ENCODE results near the gene DIAPH2. TPM values are rescaled to one million over a fixed set of nuclear protein-coding genes. Genes with fewer than 3 reads are reported as not detected.

Gene DIAPH2
- total RNA-seq, 4 donors from 2014 or later = 12.1 to 41.6 (median 29.1) TPM

DNA sequence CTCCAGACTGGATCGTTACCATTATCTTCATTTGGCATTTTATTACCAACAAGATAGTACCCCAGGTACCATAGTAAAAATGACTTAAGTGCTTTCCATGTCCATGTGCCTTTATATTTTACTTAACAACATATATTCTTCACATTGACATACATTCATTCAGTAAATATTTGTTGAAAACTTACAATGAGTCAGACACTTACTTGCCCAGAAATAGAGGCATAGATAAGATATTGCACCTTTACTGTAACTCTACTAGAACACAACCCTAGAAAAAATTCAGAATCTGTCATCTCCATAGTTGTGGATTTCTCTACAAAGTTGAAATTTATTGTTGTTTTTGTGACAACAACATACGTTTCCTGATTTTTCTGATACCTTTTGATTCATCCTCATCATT, 839.7 kb downstream of the DIAPH2 start:
- Histone ChIP-seq H3K36me3 (no peaks in the 10 kb centered on the region), H3K27ac (no peak overlapping the region), H3K9me3 (no peaks in the 10 kb centered on the region), H3K4me1 (no peaks in the 10 kb centered on the region), H3K4me3 (no peak overlapping the region), H3K27me3 (no peaks in the 10 kb centered on the region)
- DNase-seq (no peak), ATAC-seq (no peak)
- intact Hi-C loops (cut with DNase I; ENCODE audit: low total_unique reads) = no loop called here
- no peak for TF ChIP-seq POLR2A (IDR thresholded peaks at IDR 0.05)
- TF ChIP-seq, protein P1, sequence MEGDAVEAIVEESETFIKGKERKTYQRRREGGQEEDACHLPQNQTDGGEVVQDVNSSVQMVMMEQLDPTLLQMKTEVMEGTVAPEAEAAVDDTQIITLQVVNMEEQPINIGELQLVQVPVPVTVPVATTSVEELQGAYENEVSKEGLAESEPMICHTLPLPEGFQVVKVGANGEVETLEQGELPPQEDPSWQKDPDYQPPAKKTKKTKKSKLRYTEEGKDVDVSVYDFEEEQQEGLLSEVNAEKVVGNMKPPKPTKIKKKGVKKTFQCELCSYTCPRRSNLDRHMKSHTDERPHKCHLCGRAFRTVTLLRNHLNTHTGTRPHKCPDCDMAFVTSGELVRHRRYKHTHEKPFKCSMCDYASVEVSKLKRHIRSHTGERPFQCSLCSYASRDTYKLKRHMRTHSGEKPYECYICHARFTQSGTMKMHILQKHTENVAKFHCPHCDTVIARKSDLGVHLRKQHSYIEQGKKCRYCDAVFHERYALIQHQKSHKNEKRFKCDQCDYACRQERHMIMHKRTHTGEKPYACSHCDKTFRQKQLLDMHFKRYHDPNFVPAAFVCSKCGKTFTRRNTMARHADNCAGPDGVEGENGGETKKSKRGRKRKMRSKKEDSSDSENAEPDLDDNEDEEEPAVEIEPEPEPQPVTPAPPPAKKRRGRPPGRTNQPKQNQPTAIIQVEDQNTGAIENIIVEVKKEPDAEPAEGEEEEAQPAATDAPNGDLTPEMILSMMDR (IDR thresholded peaks at IDR 0.05 in 4 of 5, conservative IDR thresholded peaks at IDR 0.05 in 1 of 5) = no peak
- in situ Hi-C loops (cut with MboI; ENCODE audit: low sequenced_read_pairs in 4 of 4) = no loop called here

DNA sequence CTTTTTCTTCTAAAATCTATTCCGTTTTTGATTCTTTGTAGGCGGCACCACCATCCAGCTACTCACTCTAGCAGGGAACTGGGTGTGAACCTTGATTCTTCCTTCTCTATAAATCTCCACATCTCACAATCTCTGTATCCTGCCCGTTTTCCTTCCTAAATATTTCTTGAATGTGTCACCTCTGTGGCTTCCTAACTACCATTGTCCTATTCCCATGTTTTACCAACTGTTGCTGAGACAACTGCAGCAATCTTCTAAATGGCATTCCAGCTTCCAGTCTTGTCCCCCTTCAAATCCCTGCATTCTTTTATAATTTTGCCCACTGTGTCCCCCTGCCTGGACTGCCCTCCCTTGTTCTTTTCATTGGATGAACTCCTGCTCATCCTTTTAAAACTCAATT, 840.4 kb downstream of the DIAPH2 start:
- intact Hi-C loops (cut with DNase I; ENCODE audit: low total_unique reads) = no loop called here
- in situ Hi-C loops (cut with MboI; ENCODE audit: low sequenced_read_pairs in 4 of 4) = no loop called here
- ATAC-seq = no peak

DNA sequence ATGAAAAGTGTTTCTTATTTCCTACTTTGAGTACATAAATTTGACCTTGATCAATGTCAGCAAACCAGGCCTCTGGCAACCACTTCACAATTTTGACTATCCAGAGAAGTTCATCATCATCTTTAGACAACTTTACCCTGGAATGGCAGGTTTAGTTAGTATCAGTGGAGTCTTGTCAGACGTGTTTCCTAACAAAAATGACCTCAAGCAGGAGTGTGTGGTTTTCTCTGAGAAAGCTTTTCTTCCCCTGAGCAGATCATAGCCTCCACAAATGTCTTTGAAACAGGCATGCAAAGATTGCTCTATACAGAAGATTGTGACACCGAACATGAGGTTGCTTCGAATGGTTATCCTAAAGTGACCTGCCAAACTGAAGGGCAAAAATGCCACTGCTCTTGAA, 841.3 kb downstream of the DIAPH2 start:
- no peak for ATAC-seq
- in situ Hi-C loops (cut with MboI; ENCODE audit: low sequenced_read_pairs in 4 of 4) = no loop called here

More for the DNA sequence above, 840.4 kb downstream of the DIAPH2 start:
- Histone ChIP-seq H3K27me3 (no peaks in the 10 kb centered on the region), H3K4me1 (no peaks in the 10 kb centered on the region), H3K9me3 (no peaks in the 10 kb centered on the region), H3K4me3 (no peak overlapping the region), H3K27ac (no peak overlapping the region), H3K36me3 (no peaks in the 10 kb centered on the region)
- no peak for DNase-seq
- TF ChIP-seq POLR2A (IDR thresholded peaks at IDR 0.05) = no peak
- TF ChIP-seq, protein P1 (IDR thresholded peaks at IDR 0.05 in 4 of 5, conservative IDR thresholded peaks at IDR 0.05 in 1 of 5) = no peak

DNA sequence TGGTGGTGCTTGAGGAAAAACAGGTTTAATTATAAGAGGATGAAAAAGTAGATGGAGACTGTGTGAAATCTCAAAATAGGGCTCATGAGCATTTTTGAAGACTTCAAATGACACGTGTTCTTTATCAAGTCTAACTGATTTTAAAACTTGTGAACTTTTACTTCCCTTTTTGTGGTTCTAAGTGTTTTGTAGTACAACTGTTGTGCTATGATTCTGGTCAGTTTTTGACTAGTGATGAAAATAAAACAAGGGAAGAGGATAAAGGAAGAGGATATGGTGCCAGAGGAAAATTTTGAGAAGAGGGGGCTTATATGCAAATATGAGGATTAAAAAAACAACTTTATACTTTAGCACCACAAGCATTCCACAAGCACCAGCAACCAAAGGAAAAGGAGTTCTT, 843.1 kb downstream of the DIAPH2 start:
- Histone ChIP-seq H3K4me3 (no peak overlapping the region), H3K27ac (no peak overlapping the region), H3K4me1 (no peaks in the 10 kb centered on the region), H3K9me3 (no peaks in the 10 kb centered on the region), H3K27me3 (no peaks in the 10 kb centered on the region), H3K36me3 (no peaks in the 10 kb centered on the region)
- TF ChIP-seq, protein P1 (IDR thresholded peaks at IDR 0.05 in 4 of 5, conservative IDR thresholded peaks at IDR 0.05 in 1 of 5) = no peak
- TF ChIP-seq POLR2A (IDR thresholded peaks at IDR 0.05) = no peak
- ATAC-seq (no peak), DNase-seq (no peak)
- in situ Hi-C loops (cut with MboI; ENCODE audit: low sequenced_read_pairs in 4 of 4) = no loop called here
- intact Hi-C loops (cut with DNase I; ENCODE audit: low total_unique reads) = no loop called here

More for the DNA sequence above, 841.3 kb downstream of the DIAPH2 start:
- no peak overlapping the region for H3K27ac ChIP-seq
- H3K36me3 ChIP-seq = no peaks in the 10 kb centered on the region
- DNase-seq = no peak
- no peak overlapping the region for H3K4me3 ChIP-seq
- TF ChIP-seq, protein P1 (IDR thresholded peaks at IDR 0.05 in 4 of 5, conservative IDR thresholded peaks at IDR 0.05 in 1 of 5) = no peak
- no peak for TF ChIP-seq POLR2A (IDR thresholded peaks at IDR 0.05)
- no peaks in the 10 kb centered on the region for H3K27me3 ChIP-seq
- H3K4me1 ChIP-seq = no peaks in the 10 kb centered on the region
- intact Hi-C loops (cut with DNase I; ENCODE audit: low total_unique reads) = no loop called here
- H3K9me3 ChIP-seq = no peaks in the 10 kb centered on the region

DNA sequence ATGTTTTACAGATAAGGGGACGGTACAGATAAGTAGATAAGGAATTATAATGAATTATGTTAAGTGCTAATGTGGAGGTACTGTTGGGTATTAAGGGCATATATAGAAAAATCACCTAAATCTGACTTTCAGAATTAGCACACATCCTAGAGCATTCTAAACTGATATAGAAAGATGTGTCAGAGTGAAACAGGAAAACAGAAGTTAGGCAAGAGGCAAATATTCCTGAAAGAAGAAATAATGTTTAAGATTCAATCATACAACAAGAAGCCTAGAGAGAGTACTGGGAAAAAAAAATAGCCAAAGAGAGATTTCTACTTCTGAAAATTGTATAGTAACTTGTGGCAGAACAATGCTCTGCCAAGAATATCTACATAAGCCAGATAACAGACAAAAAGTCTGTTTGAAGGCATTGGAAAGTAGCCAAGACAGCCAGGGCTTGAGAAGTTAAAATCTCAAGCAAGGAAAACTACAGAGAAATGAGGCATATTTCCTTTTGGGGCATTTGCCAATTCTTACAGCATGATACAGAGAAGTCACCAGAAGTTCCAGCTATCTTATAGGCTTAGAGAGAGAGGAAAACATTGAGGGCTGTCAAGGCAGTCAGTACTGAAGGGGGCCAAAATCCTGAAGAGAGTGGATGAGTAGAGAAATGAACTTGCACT, 845.0 kb downstream of the DIAPH2 start:
- Histone ChIP-seq H3K9me3 (no peaks in the 10 kb centered on the region), H3K4me1 (no peaks in the 10 kb centered on the region), H3K27ac (no peak overlapping the region), H3K4me3 (no peak overlapping the region), H3K36me3 (no peaks in the 10 kb centered on the region), H3K27me3 (no peaks in the 10 kb centered on the region)
- intact Hi-C loops (cut with DNase I; ENCODE audit: low total_unique reads) (no loop called here), in situ Hi-C loops (cut with MboI; ENCODE audit: low sequenced_read_pairs in 4 of 4) (no loop called here)
- no peak for ATAC-seq
- no peak for DNase-seq
- no peak for TF ChIP-seq POLR2A (IDR thresholded peaks at IDR 0.05)
- TF ChIP-seq, protein P1 (IDR thresholded peaks at IDR 0.05 in 4 of 5, conservative IDR thresholded peaks at IDR 0.05 in 1 of 5) = no peak
